Activated effector memory CD4-positive, alpha-beta T cell treated with anti-CD3 and anti-CD28 coated beads, Interleukin-2, amount 50 U/mL, for 16 hours (primary cell): ENCODE data around the gene ITGB4.
A peak's percentile ranks its signal among the peaks of the same experiment; 100 is the strongest.
"Not testable (repeated sequence)": the region's sequence is repeated elsewhere in the genome, so short reads cannot be mapped to it uniquely, and the experiment has no call there.

ENCODE experiments used
- DNase-seq: peaks from one replicate; pipeline ENCODE4 v3.0.0-alpha.2; 2020

The ITGB4 gene

DNA sequence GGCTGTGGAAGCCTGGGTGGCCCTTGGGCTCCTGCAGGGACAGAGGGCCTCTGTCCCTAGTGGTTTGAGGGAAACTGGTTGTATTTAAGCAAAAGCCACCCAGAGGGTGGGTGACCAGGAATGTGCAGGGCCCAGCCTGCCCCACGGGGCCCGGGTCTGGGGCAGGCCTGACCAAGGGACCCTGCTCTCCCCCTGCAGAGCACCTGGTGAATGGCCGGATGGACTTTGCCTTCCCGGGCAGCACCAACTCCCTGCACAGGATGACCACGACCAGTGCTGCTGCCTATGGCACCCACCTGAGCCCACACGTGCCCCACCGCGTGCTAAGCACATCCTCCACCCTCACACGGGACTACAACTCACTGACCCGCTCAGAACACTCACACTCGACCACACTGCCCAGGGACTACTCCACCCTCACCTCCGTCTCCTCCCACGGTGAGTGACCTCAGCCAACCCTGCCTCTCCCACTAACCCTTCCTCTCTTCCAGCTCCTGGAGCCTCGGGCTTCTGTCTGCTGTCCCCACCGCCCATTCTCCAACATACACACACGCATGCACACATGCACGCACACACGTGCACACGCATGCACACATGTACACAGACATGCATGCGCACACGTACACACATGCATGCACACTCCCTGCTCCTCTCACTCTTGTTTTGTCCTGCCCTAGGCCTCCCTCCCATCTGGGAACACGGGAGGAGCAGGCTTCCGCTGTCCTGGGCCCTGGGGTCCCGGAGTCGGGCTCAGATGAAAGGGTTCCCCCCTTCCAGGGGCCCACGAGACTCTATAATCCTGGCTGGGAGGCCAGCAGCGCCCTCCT, 33.3 kb downstream of the ITGB4 start:
- no peak for DNase-seq

GRCh38 chr17:75755205-75755901, 34.1 kb downstream of the ITGB4 start:
- DNase-seq: no peak

- no peak for DNase-seq
Observed at GRCh38 chr17:75755990-75756389, 34.7 kb downstream of the ITGB4 start.

DNA sequence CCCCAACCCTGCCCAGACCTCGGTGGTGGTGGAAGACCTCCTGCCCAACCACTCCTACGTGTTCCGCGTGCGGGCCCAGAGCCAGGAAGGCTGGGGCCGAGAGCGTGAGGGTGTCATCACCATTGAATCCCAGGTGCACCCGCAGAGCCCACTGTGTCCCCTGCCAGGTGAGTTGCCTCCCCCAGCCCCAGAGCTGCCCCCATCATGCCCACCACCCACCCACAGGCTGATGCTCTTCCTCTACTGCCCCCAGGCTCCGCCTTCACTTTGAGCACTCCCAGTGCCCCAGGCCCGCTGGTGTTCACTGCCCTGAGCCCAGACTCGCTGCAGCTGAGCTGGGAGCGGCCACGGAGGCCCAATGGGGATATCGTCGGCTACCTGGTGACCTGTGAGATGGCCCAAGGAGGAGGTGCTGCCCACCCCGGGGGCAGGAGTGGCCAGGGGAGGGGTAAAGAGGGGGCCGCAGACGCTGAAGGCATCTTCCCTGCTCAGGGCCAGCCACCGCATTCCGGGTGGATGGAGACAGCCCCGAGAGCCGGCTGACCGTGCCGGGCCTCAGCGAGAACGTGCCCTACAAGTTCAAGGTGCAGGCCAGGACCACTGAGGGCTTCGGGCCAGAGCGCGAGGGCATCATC, 35.3 kb downstream of the ITGB4 start:
- no peak for DNase-seq

DNA sequence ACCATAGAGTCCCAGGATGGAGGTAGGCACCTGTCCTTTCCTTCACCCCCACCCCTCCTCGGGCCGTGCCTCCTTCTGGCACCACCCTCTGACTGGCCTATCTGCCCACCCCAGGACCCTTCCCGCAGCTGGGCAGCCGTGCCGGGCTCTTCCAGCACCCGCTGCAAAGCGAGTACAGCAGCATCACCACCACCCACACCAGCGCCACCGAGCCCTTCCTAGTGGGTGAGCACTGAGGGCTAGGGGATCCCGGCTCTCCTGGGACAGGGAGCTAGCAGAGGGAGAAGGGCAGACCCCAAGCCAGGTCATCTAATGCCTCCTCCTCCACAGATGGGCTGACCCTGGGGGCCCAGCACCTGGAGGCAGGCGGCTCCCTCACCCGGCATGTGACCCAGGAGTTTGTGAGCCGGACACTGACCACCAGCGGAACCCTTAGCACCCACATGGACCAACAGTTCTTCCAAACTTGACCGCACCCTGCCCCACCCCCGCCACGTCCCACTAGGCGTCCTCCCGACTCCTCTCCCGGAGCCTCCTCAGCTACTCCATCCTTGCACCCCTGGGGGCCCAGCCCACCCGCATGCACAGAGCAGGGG, 35.9 kb downstream of the ITGB4 start:
- DNase-seq: no peak

- DNase-seq: no peak
Observed at GRCh38 chr17:75758131-75758905, 37.1 kb downstream of the ITGB4 start.

GRCh38 chr17:75759457-75759856, 38.2 kb downstream of the ITGB4 start:
- DNase-seq: no peak

GRCh38 chr17:75759978-75760640, 38.9 kb downstream of the ITGB4 start:
- DNase-seq: not testable (repeated sequence)

- DNase-seq: no peak
Observed at GRCh38 chr17:75762513-75763268, 41.4 kb downstream of the ITGB4 start.

DNA sequence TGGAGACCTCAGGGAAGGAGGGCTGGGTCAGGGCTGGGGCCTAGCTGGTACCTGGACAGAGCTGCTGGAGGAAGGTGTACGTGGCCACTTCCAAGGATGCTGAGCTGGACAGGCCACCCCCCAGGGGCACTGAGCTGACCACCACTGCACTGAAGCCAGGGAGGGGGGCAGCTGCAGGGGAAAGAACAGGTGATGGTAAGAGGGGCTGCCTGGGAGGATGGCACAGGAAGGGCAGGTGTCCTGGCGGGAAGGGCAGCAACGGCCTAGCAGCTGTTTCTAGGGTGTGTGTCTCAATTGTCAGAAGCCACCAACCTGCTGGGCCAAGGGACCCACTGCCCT, 42.0 kb downstream of the ITGB4 start:
- no peak for DNase-seq

- DNase-seq: no peak
Observed at GRCh38 chr17:75763613-75764416, 42.6 kb downstream of the ITGB4 start.

DNA sequence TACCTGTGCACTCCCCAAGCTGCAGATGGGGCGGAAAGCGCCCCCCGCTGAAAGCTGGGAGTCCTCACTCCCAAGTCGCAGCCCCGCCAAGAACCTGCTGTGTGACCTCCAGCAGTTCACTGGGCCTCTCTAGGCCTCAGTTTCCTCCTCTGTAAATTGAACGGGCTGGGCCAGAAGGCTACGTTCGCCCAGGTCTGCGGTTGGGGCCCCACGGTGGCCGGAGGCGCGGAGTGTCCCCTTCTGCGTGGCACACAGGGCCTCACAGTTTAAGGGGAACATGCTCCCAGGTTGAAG, 43.1 kb downstream of the ITGB4 start:
- no peak for DNase-seq

GRCh38 chr17:75764711-75765421, 43.6 kb downstream of the ITGB4 start, which contains the start of gene GALK1:
TSS of gene GALK1 (minus strand) at chr17:75765192. CDS start at chr17:75765136, 56 bp downstream.
- DNase-seq: peak; percentile 90

GRCh38 chr17:75765981-75766380, 44.7 kb downstream of the ITGB4 start:
- no peak for DNase-seq

DNA sequence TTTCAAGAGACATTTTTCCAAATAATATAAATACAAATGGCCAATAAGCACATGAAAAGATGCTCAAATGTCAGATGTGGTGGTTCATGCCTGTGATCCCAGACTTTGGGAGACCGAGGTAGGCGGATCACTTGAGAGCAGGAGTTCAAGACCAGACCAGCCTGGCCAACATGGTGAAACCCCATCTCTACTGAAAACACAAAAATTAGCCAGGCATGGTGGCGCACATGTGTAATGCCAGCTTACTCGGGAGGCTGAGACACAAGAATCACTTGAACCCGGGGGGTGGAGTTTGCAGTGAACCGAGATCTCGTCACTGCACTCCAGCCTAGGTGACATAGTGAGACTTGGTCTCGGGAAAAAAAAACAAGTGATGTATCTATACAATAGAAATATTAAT, 46.6 kb downstream of the ITGB4 start:
- no peak for DNase-seq

- DNase-seq: no peak
Observed at GRCh38 chr17:75769536-75769935, 48.3 kb downstream of the ITGB4 start.

GRCh38 chr17:75771334-75772281, 50.3 kb downstream of the ITGB4 start:
- no peak for DNase-seq

DNA sequence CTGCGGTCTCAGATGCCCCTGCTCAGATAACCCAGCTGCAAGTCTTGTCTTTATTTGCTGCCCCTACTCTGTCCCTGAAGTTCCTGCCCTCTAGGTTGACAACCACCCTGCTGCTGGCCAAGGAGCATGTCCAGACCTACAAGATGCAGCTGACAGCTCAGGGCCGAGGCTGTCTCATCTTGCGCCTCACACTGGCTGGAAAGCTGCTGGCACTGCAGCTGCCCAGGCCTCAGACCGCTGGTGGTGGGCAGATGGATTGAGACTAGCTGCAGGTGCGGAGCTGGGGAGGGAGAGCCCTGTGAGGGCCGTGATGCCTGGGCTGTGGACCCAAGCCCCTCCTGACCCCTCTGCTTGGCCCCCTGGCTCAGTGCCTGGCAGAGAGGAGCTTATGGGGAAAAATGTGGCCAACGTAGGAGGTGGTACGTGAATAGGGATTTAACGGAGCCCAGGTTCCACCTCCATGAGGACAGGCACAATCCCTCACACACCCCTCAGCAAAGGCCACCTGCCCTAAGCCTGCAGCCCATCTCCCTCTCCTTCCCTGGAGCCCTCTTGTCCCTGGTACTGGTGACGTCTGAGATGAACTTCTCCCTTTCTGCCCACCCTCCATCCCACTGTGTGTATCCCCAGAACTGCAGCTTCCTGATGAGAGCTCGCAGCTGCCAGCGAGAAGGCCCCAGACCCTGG, 52.0 kb downstream of the ITGB4 start:
- no peak for DNase-seq
